SK-N-SH (cell line): Measurements from ENCODE around the gene NBEA.

Experiments used
- JUND ChIP-seq: IDR thresholded peaks from 2 replicates; pipeline ENCODE4 v1.4.0; 2012
- MEF2A ChIP-seq: IDR thresholded peaks from 2 replicates; pipeline ENCODE4 v1.4.0; 2012; ENCODE audit warnings: low read depth, borderline replicate concordance
- RAD21 ChIP-seq: IDR thresholded peaks from 2 replicates; pipeline ENCODE4 v1.6.1; 2012; ENCODE audit warnings: mild to moderate bottlenecking, low read length
- RCOR1 ChIP-seq: fragments of 150-350 bp; IDR thresholded peaks from 2 replicates; pipeline ENCODE4 v1.6.1; 2017; ENCODE audit warnings: antibody characterized with exemption, low read length
- REST ChIP-seq: IDR thresholded peaks from 2 replicates; pipeline ENCODE4 v1.6.1; 2012; ENCODE audit warnings: mild to moderate bottlenecking, low read depth, low read length, moderate library complexity
- SMC3 ChIP-seq: IDR thresholded peaks from 2 replicates; pipeline ENCODE4 v1.6.1; 2012; ENCODE audit warnings: low read depth, low read length, improper control_type of control experiment
- TAF1 ChIP-seq: IDR thresholded peaks from 2 replicates; pipeline ENCODE4 v1.6.1; 2012; ENCODE audit warnings: low read depth, mild to moderate bottlenecking, low read length, moderate library complexity, borderline replicate concordance
- TCF12 ChIP-seq: IDR thresholded peaks from 2 replicates; pipeline ENCODE4 v1.4.0; 2012
- TEAD4 ChIP-seq: IDR thresholded peaks from 2 replicates; pipeline ENCODE4 v1.4.0; 2012; ENCODE audit warnings: mild to moderate bottlenecking, borderline replicate concordance; ENCODE audit not compliant: insufficient read depth
- TF ChIP-seq, protein P1 (sequence below): fragments of 200-600 bp; sonication (generic); IDR thresholded peaks from 2 replicates; pipeline ENCODE4 v1.6.1; 2017; ENCODE audit warnings: antibody characterized with exemption, mild to moderate bottlenecking, moderate library complexity

DNA sequence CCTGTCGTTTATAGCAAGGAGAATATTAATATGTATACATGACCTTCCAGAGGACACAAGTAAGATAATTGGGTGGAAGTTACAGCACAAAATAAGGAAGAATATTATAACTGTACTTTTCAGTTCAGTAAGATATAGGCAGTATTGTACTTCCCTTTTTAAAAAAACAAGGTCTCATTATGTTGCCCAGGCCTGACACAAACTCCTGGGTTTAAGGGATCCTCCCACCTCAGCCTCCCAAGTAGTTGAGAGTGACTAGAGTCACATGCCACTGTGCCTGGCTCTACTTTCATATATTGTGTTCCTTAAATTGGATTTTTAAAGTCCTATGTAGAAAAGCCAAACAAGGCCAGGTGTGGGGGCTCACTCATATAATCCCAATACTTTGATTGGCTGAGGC, 553.9 kb downstream of the NBEA start:
- TF ChIP-seq, protein P1, sequence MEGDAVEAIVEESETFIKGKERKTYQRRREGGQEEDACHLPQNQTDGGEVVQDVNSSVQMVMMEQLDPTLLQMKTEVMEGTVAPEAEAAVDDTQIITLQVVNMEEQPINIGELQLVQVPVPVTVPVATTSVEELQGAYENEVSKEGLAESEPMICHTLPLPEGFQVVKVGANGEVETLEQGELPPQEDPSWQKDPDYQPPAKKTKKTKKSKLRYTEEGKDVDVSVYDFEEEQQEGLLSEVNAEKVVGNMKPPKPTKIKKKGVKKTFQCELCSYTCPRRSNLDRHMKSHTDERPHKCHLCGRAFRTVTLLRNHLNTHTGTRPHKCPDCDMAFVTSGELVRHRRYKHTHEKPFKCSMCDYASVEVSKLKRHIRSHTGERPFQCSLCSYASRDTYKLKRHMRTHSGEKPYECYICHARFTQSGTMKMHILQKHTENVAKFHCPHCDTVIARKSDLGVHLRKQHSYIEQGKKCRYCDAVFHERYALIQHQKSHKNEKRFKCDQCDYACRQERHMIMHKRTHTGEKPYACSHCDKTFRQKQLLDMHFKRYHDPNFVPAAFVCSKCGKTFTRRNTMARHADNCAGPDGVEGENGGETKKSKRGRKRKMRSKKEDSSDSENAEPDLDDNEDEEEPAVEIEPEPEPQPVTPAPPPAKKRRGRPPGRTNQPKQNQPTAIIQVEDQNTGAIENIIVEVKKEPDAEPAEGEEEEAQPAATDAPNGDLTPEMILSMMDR: no peak
- TF ChIP-seq JUND: no peak
- TF ChIP-seq TEAD4: no peak
- no peak for TF ChIP-seq RCOR1
- TF ChIP-seq SMC3: no peak
- TF ChIP-seq REST: no peak
- no peak for TF ChIP-seq RAD21
- no peak for TF ChIP-seq MEF2A
- TF ChIP-seq TCF12: no peak
- TF ChIP-seq TAF1: no peak
